Peyer's patch (tissue), 4 donors: ENCODE measurements around the gene POU2AF2.

Experiments
- POLR2A ChIP-seq, 2 donors: fragments of 450-650 bp; IDR thresholded peaks; one replicate each; pipeline ENCODE4 v1.5.1; 2017; ENCODE audit warnings: antibody characterized with exemption in 2 of 2, mild to moderate bottlenecking in 2 of 2, moderate library complexity in 2 of 2
- TF ChIP-seq, protein P1 (sequence below), 6 experiments: fragments of 450-650 bp in 4 of 6; fragments of 200-600 bp in 2 of 6; sonication (generic) in 1 of 6; IDR thresholded peaks; one replicate each; pipeline ENCODE4 v1.5.1; 2017 to 2019; ENCODE audit warnings: antibody characterized with exemption in 6 of 6, mild to moderate bottlenecking in 3 of 6, moderate library complexity in 1 of 6

DNA sequence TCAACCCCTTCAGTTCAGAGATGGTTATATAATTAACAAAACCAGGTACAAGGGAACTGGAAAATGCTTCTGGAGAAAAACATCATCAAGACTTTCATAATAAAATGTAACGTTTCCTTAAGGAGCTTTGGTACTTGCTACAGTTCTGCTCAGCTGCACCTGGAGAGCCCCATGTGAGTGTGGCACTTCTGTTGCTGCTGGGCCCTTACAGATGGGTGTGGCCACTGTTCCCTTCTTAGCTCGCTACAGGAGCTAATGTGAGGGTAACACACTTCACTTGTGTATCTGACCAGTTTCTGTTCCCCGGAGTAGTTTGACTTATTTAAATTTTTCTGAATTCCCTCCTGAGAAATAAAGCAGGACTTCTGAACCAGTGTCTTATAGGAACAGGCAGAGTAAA lies 56.8 kb downstream of the POU2AF2 start:
- TF ChIP-seq, protein P1, sequence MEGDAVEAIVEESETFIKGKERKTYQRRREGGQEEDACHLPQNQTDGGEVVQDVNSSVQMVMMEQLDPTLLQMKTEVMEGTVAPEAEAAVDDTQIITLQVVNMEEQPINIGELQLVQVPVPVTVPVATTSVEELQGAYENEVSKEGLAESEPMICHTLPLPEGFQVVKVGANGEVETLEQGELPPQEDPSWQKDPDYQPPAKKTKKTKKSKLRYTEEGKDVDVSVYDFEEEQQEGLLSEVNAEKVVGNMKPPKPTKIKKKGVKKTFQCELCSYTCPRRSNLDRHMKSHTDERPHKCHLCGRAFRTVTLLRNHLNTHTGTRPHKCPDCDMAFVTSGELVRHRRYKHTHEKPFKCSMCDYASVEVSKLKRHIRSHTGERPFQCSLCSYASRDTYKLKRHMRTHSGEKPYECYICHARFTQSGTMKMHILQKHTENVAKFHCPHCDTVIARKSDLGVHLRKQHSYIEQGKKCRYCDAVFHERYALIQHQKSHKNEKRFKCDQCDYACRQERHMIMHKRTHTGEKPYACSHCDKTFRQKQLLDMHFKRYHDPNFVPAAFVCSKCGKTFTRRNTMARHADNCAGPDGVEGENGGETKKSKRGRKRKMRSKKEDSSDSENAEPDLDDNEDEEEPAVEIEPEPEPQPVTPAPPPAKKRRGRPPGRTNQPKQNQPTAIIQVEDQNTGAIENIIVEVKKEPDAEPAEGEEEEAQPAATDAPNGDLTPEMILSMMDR (IDR thresholded peaks at IDR 0.05), result no peak
- TF ChIP-seq POLR2A (IDR thresholded peaks at IDR 0.05), result no peak
